GM12801 (cell line): ENCODE results near the gene SFXN5.

Source experiments
- TF ChIP-seq, protein P1 (sequence below): IDR thresholded peaks from one replicate; pipeline ENCODE4 v1.5.1; 2011; ENCODE audit warnings: control low read depth; ENCODE audit not compliant: insufficient read length; ENCODE audit errors: extremely low read depth

Gene SFXN5

DNA sequence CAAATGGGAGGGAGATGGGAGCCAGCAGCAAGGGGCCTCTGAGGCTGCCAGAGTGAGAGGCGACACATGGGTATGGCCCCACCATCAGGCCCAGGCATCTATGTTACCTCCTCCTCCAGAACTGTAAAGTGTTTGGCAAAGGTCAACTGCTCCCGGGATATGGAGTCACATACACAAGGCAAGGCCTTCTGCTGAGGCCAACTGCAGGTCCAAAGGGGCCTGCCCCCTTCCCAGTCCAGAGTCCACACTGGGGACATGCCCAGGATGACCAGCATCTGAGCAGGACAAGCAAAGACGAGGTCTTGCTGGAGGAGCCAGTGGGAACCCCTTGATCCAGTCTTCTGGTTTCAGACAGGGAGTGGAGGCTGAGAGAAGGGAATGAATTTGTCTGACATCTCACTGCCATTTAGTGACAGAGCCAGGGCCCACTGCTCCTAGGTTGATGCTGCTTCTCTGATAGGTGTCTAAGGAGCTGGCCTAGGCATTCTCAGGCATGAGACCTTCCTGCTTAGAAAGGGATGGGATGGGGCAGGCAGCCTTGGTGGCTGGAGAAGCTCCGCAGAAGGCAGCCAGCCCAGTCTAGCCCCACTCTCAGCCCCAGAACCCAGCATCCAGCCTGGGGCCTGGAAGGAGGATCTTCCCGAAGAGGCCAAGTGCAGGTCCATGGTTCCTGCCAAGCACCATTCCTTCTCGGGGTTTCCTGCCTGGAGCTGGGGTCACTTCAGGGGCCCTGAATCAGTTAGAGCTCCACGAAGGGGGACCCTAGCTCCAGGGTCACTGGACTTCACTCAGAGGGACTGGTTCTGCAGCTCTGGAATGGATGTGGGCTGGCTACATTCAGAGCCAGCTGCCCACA is 127.7 kb downstream of the SFXN5 start:
- TF ChIP-seq, protein P1, sequence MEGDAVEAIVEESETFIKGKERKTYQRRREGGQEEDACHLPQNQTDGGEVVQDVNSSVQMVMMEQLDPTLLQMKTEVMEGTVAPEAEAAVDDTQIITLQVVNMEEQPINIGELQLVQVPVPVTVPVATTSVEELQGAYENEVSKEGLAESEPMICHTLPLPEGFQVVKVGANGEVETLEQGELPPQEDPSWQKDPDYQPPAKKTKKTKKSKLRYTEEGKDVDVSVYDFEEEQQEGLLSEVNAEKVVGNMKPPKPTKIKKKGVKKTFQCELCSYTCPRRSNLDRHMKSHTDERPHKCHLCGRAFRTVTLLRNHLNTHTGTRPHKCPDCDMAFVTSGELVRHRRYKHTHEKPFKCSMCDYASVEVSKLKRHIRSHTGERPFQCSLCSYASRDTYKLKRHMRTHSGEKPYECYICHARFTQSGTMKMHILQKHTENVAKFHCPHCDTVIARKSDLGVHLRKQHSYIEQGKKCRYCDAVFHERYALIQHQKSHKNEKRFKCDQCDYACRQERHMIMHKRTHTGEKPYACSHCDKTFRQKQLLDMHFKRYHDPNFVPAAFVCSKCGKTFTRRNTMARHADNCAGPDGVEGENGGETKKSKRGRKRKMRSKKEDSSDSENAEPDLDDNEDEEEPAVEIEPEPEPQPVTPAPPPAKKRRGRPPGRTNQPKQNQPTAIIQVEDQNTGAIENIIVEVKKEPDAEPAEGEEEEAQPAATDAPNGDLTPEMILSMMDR = no peak

DNA sequence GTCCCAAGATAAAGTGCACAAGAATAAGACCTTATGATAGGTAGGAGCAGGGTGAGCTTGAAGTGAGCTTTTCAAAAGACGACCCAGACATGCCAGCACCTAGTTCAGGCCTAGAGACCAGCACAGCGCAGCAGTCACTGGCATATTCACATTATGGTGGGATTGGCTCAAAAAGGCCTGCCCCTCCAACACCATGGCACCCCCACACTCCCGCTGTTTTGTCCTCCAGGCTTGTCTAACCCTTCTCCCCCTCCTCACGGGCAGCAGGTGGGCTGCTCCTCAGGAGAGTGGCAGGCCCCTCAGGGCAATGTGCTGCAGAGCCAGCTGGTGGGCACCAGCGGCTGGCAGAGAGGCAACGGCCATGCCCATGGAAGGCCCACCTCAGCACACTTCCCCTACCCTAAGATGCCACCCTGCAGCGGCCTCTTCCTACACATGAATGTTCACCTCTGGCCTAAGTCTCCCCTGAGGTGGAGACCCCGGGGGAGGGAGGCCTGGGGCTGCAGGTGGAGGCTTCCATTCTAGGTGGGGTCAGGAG is 128.6 kb downstream of the SFXN5 start:
- TF ChIP-seq, protein P1 = no peak

DNA sequence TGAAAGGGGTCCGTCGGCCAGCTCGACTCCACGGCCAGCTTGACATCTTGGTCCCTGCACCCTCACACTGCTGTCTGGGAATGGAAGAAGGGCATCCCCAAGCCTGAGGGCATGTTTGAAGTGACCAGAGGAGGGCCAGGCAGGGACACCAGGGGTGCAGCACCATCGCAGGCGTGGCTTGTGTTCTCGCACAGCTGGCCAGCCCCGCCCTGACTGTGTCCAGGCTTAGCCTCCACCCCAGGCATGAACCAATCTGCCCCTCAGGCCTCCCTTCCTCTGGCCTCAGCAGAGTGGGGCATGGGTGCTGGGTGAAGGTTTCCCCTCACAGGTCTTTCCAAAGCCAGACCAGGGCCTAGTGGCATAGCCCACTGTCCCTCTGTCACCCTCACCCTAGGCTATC is 129.2 kb downstream of the SFXN5 start:
- TF ChIP-seq, protein P1 = no peak

DNA sequence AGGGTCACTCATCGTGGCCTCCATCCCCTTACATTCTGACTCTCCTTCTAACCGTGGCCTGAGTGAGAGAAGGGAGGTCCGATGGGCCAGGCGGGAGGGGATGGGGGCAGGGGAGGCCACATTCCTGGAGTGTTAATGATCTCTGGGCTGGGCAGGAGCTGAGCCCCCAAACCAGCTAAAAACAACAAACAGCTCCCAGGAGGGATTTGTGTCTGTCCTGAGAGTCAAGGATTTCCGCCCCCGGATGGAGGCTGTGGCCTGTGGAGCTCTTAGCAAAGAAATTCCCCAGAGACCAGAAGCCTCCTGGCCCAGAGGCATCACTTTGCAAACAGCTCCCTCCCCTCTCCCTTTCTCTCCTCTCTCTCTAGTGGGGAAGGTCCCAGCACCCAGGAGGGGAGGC is 130.7 kb downstream of the SFXN5 start:
- TF ChIP-seq, protein P1 = no peak

DNA sequence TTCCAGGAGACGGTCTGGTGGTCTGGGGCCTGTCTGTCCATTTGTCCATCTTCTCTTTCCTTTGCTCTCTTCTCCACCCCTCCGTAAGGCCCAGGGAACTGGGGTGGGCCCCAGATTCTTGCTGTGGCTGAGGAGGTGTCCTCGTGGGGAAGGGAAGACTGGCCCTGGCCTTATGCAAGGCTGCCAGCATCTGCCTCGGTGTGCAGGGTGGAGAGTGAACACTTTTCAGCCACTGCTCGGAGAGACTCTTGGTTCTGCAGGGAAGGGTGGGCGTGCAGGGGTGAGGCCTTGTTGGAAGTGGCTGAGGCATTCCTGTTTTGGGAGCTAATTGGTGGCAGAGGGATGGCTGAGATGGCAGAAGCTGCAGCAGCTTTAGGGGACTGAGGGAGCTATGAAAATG is 131.2 kb downstream of the SFXN5 start:
- TF ChIP-seq, protein P1 = no peak

DNA sequence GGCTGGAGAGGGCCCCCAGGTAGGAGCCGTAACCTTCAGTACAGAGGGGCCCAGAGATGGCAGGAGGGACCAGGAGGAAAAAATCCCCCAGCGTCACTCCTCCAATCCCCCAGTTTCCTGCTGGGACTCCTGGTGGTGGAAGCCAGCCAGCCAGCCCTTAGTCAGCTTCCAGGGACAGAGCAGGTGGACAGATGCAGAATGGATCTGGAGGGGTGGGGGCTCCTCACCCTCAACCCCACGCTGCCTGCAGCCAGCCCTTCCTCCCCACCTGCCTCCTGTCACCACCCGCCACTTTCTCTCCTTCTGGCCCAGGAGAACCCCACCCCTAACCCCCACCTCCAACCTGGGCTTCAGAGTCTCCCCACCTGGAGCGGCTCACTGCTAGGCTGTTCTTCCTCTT is 133.1 kb downstream of the SFXN5 start:
- TF ChIP-seq, protein P1 = no peak

DNA sequence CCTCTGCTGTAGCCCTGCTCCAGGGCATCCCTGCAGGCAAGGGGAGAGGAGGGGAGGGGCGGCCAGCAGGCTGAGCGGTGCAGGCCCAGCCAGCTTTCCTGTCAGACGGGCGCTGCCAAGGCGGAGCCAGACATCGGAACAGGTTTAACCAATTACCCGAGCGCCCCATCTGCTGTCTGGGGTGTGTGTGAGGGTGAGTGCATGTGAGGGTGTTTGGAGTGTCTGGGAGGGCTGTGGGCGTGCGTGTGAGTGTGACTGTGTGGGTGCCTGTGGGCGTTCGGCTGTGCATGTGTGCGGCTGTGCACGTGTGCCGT is 134.2 kb downstream of the SFXN5 start:
- TF ChIP-seq, protein P1 = no peak
